ENCODE measurements around the gene CDC123. TPM values are rescaled to one million over a fixed set of nuclear protein-coding genes. Genes with fewer than 3 reads are reported as not detected.

The CDC123 gene
- total and polyA plus RNA-seq, 8 donors: 12.2 to 26.5 (median 21.1) TPM

- 40 to 46% methylated on average over 3 of the region's 3 CpGs for WGBS, 2 donors
Measured at GRCh38 chr10:12235116-12235694, 39.2 kb downstream of the CDC123 start.

GRCh38 chr10:12235796-12236195 lies 39.8 kb downstream of the CDC123 start:
- Histone ChIP-seq H3K9me3 (no peaks in the 10 kb centered on the region), H3K27me3 (no peaks in the 10 kb centered on the region), H3K4me3 (no peak overlapping the region), H3K36me3 (peaks cover 0 to 31% (median 3%) of the 10 kb centered on the region in 3 donors), H3K27ac (no peak overlapping the region), H3K4me1 (peaks cover 0 to 7% (median 0%) of the 10 kb centered on the region in 3 donors)
- DNase-seq (no peak), ATAC-seq (peak; percentile 84 to 98 (median 88)), FAIRE-seq (no peak)
- 29 to 37% methylated on average over 4 of the region's 4 CpGs for WGBS, 2 donors
- no peak for TF ChIP-seq CTCF (IDR thresholded peaks at IDR 0.05)
- intact Hi-C loops (cut with DNase I): no loop called here

More at GRCh38 chr10:12235116-12235694, 39.2 kb downstream of the CDC123 start:
- Histone ChIP-seq H3K4me1 (peaks cover 0 to 7% (median 0%) of the 10 kb centered on the region in 3 donors), H3K27me3 (no peaks in the 10 kb centered on the region), H3K27ac (no peak overlapping the region), H3K9me3 (no peaks in the 10 kb centered on the region), H3K4me3 (no peak overlapping the region), H3K36me3 (peaks cover 0 to 31% (median 3%) of the 10 kb centered on the region in 3 donors)
- DNase-seq: no peak
- no peak for TF ChIP-seq CTCF (IDR thresholded peaks at IDR 0.05)
- no peak for FAIRE-seq
- peak in 1 of 4 donors; percentile 17 for ATAC-seq
- intact Hi-C loops (cut with DNase I): no loop called here

- H3K9me3 ChIP-seq: no peaks in the 10 kb centered on the region
- no peak overlapping the region for H3K27ac ChIP-seq
- H3K36me3 ChIP-seq: peaks cover 0 to 25% (median 3%) of the 10 kb centered on the region in 3 donors
- H3K4me3 ChIP-seq: no peak overlapping the region
- ATAC-seq (no peak), DNase-seq (no peak), FAIRE-seq (no peak)
- no peak for TF ChIP-seq CTCF (IDR thresholded peaks at IDR 0.05)
- H3K27me3 ChIP-seq: no peaks in the 10 kb centered on the region
- intact Hi-C loops (cut with DNase I): no loop called here
- peaks cover 0 to 7% (median 0%) of the 10 kb centered on the region in 3 donors for H3K4me1 ChIP-seq
- WGBS, 2 donors: 96 to 97% methylated on average over 13 of the region's 13 CpGs
Measured at GRCh38 chr10:12237265-12238220, 41.6 kb downstream of the CDC123 start.

GRCh38 chr10:12238821-12239220 lies 42.8 kb downstream of the CDC123 start:
- no peak overlapping the region for H3K27ac ChIP-seq
- TF ChIP-seq CTCF (IDR thresholded peaks at IDR 0.05): no peak
- H3K4me3 ChIP-seq: no peak overlapping the region
- DNase-seq (no peak), ATAC-seq (no peak), FAIRE-seq (no peak)
- intact Hi-C loops (cut with DNase I): no loop called here
- no peaks in the 10 kb centered on the region for H3K9me3 ChIP-seq
- H3K4me1 ChIP-seq: peaks cover 0 to 7% (median 0%) of the 10 kb centered on the region in 3 donors
- H3K36me3 ChIP-seq: peaks cover 0 to 25% (median 3%) of the 10 kb centered on the region in 3 donors
- WGBS, 2 donors: 95 to 96% methylated on average over 8 of the region's 8 CpGs
- H3K27me3 ChIP-seq: no peaks in the 10 kb centered on the region
